Measurements from ENCODE around the gene PDLIM4.

Gene PDLIM4

DNA sequence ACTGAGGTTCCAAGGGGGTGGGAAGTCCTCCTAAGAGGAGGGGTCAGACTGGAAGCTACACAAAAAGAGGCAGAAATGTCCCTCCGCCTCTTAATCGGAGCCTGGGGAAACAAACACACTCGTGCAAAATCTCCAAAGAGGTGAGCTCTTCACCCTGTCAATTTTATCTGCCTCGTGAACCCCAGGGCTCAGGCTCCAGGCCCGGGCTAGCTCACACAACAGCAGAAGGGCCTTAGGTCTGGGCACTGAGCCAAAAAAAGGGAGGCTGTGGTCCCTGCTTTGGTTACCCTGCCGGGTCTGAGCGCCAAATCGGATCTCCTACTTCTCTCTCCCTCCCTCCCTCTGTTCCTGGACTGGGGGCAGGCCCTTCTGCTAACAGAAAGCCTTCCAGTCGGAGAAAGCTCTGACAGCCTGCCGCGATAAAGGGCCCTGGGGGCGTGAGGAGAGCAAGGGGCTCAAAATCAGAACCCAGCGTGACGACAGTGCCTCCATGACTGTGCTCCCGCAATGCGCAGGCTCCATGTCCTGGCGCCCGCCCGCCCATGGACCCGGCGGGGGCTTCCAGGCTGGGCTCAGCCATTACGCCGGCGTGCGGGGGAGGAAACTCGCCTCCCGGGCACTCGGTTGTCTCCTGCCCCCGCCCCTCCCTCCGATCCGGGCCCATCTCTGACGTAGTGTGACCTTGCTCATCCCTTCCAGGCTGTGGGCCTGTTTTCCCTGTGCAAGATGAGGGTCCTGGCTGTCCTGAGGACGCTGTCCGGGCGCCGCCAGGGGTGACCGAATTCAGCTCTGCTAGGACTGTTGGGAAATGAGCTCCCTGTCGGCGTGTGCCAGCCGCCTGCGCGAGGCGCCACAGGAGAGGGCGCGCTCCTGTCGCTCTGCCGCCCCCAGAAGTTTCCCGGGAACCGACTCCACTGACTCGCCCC, 35.8 kb downstream of the PDLIM4 start:
- H3K36me3 Mint-ChIP-seq (ENCODE audit: low read depth) = no peaks in the 10 kb centered on the region
- H3K9me3 Mint-ChIP-seq = no peaks in the 10 kb centered on the region
- peaks cover 9% of the 10 kb centered on the region for H3K27me3 Mint-ChIP-seq (ENCODE audit: low read depth)
- peaks cover 25% of the 10 kb centered on the region for H3K4me1 Mint-ChIP-seq (ENCODE audit: low read depth)
- peak overlapping the region; percentile 90 for H3K4me3 Mint-ChIP-seq
- H3K27ac Mint-ChIP-seq = peak overlapping the region; percentile 41

GRCh38 chr5:132293992-132294727, 36.7 kb downstream of the PDLIM4 start, which contains the start of gene SLC22A4:
TSS of gene SLC22A4 (plus strand) at chr5:132294394. CDS start at chr5:132294617, 223 bp downstream.
- Mint-ChIP-seq H3K9me3 (no peaks in the 10 kb centered on the region), H3K4me3 (peak within 1 kb of the TSS; percentile 90), H3K4me1 (ENCODE audit: low read depth) (peaks cover 26% of the 10 kb centered on the region), H3K36me3 (ENCODE audit: low read depth) (no peaks in the 10 kb centered on the region), H3K27me3 (ENCODE audit: low read depth) (peaks cover 9% of the 10 kb centered on the region), H3K27ac (peak within 1 kb of the TSS; percentile 63)

DNA sequence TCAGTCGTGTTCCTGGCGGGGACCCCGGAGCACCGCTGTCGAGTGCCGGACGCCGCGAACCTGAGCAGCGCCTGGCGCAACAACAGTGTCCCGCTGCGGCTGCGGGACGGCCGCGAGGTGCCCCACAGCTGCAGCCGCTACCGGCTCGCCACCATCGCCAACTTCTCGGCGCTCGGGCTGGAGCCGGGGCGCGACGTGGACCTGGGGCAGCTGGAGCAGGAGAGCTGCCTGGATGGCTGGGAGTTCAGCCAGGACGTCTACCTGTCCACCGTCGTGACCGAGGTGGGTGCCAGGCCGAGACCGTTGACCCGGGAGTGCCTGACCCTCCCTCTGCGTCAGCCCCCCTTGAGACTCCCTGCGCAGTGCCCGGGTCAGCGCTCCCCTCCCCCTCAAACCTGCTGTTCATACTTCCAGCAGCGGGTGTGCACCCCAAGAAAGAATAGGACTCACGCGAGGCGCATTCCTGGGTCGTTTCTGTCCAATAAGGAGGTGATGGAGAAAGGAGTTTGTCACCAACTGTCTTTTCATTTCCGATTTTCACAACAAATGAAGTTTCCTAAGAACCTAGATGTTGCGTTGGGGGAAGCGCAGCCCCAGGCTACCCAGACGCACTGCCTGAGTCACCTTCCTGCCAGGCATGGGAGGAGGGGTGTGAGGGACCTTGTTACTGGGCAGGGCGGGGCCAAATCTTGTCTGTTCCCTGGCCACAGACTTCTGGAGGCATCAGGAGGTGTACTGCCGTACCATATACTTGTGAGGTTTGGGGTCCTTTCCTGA, 37.4 kb downstream of the PDLIM4 start:
- H3K4me3 Mint-ChIP-seq = peak overlapping the region; percentile 90
- H3K36me3 Mint-ChIP-seq (ENCODE audit: low read depth) = no peaks in the 10 kb centered on the region
- H3K27me3 Mint-ChIP-seq (ENCODE audit: low read depth) = peaks cover 9% of the 10 kb centered on the region
- H3K27ac Mint-ChIP-seq = peak overlapping the region; percentile 63
- H3K4me1 Mint-ChIP-seq (ENCODE audit: low read depth) = peaks cover 26% of the 10 kb centered on the region
- H3K9me3 Mint-ChIP-seq = no peaks in the 10 kb centered on the region

DNA sequence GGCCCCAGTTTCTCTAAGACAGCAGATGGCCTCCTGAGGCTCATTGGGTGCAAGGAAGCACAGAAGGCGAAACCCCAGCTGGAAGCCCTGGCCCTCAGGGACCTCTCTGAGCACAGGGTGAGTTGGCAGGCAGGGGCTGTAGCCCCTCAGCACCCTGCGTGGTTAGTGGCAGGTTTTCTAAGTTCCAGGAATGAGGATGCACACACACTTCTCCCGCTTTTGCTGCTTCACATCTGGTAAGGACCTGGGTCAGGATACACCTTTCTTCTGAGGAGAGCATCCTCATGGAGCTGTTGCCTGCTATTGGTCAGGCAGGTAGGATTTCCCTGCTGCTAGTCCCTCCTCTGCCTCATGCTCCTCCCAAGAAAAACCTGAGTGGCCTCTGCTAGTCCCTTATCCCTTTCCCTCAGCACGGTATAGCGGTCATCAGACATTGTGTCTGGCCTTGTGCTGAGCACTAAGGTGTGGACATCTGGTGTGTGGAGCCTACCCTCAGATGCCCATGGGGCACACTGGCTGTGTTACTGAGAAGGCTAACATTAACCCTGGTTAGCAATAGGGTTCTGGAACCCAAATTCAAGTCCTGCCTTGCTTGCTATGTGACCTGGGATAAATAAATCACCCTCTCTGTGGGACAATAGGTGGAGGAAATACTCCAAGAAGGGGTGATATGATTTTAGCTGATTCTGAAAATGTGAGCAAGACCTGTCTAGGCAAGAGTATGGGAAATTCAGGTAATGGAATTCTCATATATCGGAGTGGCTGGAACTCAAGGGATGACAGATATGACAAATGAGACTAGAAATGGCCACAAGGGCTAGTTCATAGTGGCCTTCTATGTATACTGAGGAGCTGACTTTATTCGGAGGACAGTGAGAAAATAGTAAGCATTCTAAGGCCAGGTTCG, 38.3 kb downstream of the PDLIM4 start:
- no peaks in the 10 kb centered on the region for H3K36me3 Mint-ChIP-seq (ENCODE audit: low read depth)
- peak overlapping the region; percentile 59 for H3K27ac Mint-ChIP-seq
- H3K9me3 Mint-ChIP-seq = no peaks in the 10 kb centered on the region
- H3K4me1 Mint-ChIP-seq (ENCODE audit: low read depth) = peaks cover 26% of the 10 kb centered on the region
- peaks cover 9% of the 10 kb centered on the region for H3K27me3 Mint-ChIP-seq (ENCODE audit: low read depth)
- H3K4me3 Mint-ChIP-seq = peak overlapping the region; percentile 90

DNA sequence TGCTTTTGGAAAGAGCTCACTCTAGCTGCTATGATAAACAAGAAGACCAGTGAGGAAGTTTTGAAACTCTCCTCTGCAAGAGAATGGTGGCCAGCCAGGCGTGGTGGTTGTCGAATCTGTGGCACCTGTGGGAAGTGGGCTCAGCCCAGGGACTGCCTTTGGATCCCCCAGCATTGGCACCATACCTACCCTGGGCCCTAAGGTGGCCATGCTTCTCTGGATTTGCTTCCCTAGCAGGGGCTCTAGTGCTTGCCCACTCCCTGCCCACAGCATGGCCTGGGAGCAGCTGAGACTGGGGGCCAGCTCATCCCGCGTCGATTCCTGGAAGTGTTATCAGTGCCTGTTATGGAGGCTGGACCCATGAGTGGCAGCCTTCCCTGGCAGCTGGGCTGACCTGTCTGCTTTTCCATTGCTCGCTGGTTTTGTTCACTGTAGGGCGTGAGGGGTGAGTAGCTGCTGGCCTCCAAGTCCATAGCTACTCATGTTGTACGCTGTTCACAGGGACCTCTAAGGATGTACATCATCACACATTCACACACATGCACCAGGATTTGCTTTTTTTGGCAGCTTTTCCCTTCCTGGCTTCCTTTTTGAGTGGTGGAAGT, 39.0 kb downstream of the PDLIM4 start:
- Mint-ChIP-seq H3K27ac (no peak overlapping the region), H3K9me3 (no peaks in the 10 kb centered on the region), H3K36me3 (ENCODE audit: low read depth) (no peaks in the 10 kb centered on the region), H3K4me3 (no peak overlapping the region), H3K4me1 (ENCODE audit: low read depth) (peaks cover 26% of the 10 kb centered on the region), H3K27me3 (ENCODE audit: low read depth) (peaks cover 4% of the 10 kb centered on the region)

DNA sequence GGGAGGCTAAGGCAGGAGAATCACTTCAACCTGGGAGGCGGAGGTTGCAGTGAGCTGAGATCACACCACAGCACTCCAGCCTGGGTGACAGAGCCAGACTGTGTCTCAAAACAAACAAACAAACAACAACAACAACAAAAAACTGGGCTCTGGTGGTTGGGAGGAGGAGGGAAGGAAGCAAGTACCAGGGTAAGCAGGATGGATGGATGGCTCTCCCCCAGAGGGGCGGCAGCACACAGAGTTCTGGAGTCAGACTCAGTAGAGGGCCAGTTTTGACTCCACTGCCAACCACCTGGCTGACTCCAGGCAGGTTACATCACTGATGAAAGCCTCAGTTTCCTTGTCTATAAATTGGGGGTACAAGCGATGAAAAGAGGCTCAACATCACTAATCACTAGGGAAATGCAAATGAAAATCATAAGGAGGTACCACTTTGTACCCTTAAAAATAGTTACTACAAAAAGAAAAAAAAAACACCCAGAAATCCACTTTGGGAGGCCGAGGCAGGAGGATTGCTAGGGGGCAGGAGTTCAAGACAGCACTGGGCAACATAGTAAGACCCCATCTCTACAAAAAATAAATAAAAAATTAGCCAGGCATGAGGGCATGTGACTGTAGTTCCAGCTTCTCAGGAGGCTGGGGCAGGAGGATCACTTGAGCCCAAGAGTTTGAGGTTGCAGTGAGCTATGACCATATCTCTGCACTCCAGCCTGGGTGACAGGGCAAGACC, 39.9 kb downstream of the PDLIM4 start:
- peaks cover 4% of the 10 kb centered on the region for H3K27me3 Mint-ChIP-seq (ENCODE audit: low read depth)
- no peaks in the 10 kb centered on the region for H3K9me3 Mint-ChIP-seq

DNA sequence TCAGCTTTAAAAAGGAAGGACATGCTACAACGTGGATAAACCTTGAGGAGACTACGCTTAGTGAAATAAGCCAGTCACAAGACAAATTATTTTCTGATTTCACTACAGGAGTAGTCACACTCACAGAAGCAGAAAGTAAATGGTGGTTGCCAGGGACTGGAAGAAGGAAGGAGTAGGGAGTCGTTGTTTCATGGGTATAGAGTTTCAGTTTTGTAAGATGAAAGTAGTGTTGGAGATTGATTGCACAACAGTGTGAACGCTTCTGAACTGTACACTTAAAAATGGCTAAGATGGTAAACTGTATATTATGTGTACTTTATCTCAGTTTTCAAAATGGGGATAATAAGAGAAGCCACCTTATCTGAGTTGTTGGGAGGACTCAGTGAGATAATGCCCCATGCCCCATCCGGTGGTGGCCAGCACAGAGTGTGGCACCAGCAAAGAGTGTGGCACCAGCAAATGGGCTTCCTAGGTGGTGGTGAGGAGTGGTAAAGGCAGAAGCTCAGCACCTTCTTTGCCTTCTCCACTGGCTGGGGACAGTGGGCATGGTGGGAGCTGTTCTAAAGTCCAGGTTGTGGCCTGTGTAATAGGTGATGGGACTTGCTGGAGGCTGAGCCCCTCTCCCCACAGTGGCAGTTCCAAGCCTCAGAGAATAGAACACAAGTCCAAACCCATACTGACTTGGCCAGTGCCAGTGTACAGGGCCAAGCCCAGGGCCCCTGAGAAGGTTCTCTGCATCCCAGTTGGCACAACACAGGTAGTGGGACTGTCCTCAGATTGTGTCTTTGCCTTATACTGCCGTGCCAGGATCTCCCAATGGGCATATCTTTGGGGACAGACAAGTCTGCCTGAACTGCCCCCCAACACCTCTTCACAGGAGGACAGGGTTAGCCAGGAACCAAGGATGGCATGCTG, 41.1 kb downstream of the PDLIM4 start:
- no peaks in the 10 kb centered on the region for H3K9me3 Mint-ChIP-seq
- H3K27ac Mint-ChIP-seq = no peak overlapping the region
- H3K4me1 Mint-ChIP-seq (ENCODE audit: low read depth) = peaks cover 22% of the 10 kb centered on the region

More for the DNA sequence above, 39.9 kb downstream of the PDLIM4 start:
- Mint-ChIP-seq H3K4me1 (ENCODE audit: low read depth) (peaks cover 26% of the 10 kb centered on the region), H3K4me3 (no peak overlapping the region), H3K27ac (no peak overlapping the region), H3K36me3 (ENCODE audit: low read depth) (no peaks in the 10 kb centered on the region)

DNA sequence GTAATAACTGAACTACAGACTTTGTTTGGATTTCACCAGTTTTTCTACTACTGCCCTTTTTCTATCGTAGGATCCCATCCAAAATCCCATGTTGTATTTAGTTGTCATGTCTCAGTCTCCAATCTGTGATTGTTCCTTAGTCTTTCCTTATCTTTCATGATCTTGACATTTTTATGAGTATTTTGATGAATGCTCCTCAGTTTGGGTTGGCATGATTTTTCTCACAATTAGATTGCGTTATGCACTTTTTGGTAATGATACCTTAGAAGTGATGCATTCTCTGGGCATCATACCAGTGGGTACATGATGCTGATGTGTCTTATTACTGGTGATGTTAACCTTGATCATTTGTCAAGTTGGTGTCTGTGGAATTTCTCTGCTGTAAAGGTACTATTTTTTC, 42.4 kb downstream of the PDLIM4 start:
- peaks cover under 1% of the 10 kb centered on the region for H3K27me3 Mint-ChIP-seq (ENCODE audit: low read depth)
- peaks cover 16% of the 10 kb centered on the region for H3K4me1 Mint-ChIP-seq (ENCODE audit: low read depth)
- H3K4me3 Mint-ChIP-seq = no peak overlapping the region
- H3K36me3 Mint-ChIP-seq (ENCODE audit: low read depth) = peaks cover 1% of the 10 kb centered on the region
- H3K27ac Mint-ChIP-seq = no peak overlapping the region
- peaks cover under 1% of the 10 kb centered on the region for H3K9me3 Mint-ChIP-seq

More for the DNA sequence above, 41.1 kb downstream of the PDLIM4 start:
- no peak overlapping the region for H3K4me3 Mint-ChIP-seq
- H3K27me3 Mint-ChIP-seq (ENCODE audit: low read depth) = no peaks in the 10 kb centered on the region
- H3K36me3 Mint-ChIP-seq (ENCODE audit: low read depth) = no peaks in the 10 kb centered on the region

- H3K27ac Mint-ChIP-seq = no peak overlapping the region
- peaks cover 7% of the 10 kb centered on the region for H3K9me3 Mint-ChIP-seq
- peaks cover 1% of the 10 kb centered on the region for H3K36me3 Mint-ChIP-seq (ENCODE audit: low read depth)
- peaks cover 5% of the 10 kb centered on the region for H3K27me3 Mint-ChIP-seq (ENCODE audit: low read depth)
- H3K4me3 Mint-ChIP-seq = no peak overlapping the region
- peaks cover 8% of the 10 kb centered on the region for H3K4me1 Mint-ChIP-seq (ENCODE audit: low read depth)
These were observed 43.3 kb downstream of the PDLIM4 start for GRCh38 chr5:132300577-132301343.

- Mint-ChIP-seq H3K4me3 (no peak overlapping the region), H3K4me1 (ENCODE audit: low read depth) (peaks cover 4% of the 10 kb centered on the region), H3K27ac (no peak overlapping the region), H3K9me3 (peaks cover 7% of the 10 kb centered on the region), H3K27me3 (ENCODE audit: low read depth) (peaks cover 5% of the 10 kb centered on the region), H3K36me3 (ENCODE audit: low read depth) (peaks cover 1% of the 10 kb centered on the region)
These were observed 44.1 kb downstream of the PDLIM4 start for GRCh38 chr5:132301344-132302271.

- Mint-ChIP-seq H3K36me3 (ENCODE audit: low read depth) (peaks cover 1% of the 10 kb centered on the region), H3K4me1 (ENCODE audit: low read depth) (peaks cover 4% of the 10 kb centered on the region), H3K27ac (no peak overlapping the region), H3K27me3 (ENCODE audit: low read depth) (peaks cover 5% of the 10 kb centered on the region), H3K4me3 (no peak overlapping the region), H3K9me3 (peaks cover 7% of the 10 kb centered on the region)
These were observed 44.9 kb downstream of the PDLIM4 start for GRCh38 chr5:132302413-132302812.
